Measurements from ENCODE around the gene SCYGR7.

DNA sequence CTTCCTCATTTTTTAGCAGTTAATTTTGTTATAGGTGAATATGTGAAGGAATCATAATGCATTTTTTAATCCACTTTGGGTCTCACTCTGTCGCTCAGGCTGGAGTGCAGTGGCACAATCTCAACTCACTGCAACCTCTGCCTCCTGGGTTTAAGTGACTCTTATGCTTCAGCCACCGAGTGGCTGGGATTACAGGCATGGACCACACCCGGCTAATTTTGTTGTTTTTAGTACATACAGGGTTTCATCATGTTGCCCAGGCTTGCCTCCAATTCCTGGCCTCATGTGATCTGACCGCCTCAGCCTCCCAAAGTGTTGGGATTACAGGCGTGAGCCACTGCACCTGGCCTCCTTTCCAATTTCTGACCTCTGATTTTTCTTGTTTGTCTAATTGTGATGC is 43.9 kb upstream of the SCYGR7 start:
- TF ChIP-seq, protein P1, sequence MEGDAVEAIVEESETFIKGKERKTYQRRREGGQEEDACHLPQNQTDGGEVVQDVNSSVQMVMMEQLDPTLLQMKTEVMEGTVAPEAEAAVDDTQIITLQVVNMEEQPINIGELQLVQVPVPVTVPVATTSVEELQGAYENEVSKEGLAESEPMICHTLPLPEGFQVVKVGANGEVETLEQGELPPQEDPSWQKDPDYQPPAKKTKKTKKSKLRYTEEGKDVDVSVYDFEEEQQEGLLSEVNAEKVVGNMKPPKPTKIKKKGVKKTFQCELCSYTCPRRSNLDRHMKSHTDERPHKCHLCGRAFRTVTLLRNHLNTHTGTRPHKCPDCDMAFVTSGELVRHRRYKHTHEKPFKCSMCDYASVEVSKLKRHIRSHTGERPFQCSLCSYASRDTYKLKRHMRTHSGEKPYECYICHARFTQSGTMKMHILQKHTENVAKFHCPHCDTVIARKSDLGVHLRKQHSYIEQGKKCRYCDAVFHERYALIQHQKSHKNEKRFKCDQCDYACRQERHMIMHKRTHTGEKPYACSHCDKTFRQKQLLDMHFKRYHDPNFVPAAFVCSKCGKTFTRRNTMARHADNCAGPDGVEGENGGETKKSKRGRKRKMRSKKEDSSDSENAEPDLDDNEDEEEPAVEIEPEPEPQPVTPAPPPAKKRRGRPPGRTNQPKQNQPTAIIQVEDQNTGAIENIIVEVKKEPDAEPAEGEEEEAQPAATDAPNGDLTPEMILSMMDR (IDR thresholded peaks at IDR 0.05): no peak
- TF ChIP-seq EZH2 (IDR thresholded peaks at IDR 0.05): no peak
- no peak for TF ChIP-seq EZH2phosphoT487 (IDR thresholded peaks at IDR 0.05)
